ENCODE data around the gene RFC3.

DNA sequence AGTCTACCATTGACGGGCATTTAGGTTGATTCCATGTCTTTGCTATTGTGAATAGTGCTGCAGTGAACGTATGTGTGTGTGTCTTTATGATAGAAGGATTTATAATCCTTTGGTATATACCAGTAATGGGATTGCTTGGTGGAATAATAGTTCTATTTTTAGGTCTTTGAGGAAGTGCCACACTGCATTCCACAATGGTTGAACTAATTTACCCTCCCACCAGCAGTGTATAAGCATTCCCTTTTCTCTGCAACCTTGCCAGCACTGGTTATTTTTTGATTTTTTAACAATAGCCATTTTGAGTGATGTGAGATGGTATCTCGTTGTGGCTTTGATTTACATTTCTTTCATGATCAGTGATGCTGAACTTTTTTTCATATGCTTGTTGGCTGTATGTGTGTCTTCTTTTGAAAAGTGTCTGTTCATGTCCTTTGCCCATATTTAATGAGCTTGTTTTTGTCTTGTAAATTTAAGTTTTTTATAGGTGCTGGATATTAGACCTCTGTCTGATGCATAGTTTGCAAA is 37.5 kb downstream of the RFC3 start:
- TF ChIP-seq CTCF (conservative IDR thresholded peaks at IDR 0.05; ENCODE audit: low read depth, low read length): no peak
- no peak for TF ChIP-seq EZH2 (IDR thresholded peaks at IDR 0.05; ENCODE audit: borderline replicate concordance, low read depth, low read length, poor library complexity, severe bottlenecking)

All from A673 (cell line).